ENCODE measurements around the gene KSR2.
"Not testable (repeated sequence)": the region's sequence is repeated elsewhere in the genome, so short reads cannot be mapped to it uniquely, and the experiment has no call there.

KSR2 gene

DNA sequence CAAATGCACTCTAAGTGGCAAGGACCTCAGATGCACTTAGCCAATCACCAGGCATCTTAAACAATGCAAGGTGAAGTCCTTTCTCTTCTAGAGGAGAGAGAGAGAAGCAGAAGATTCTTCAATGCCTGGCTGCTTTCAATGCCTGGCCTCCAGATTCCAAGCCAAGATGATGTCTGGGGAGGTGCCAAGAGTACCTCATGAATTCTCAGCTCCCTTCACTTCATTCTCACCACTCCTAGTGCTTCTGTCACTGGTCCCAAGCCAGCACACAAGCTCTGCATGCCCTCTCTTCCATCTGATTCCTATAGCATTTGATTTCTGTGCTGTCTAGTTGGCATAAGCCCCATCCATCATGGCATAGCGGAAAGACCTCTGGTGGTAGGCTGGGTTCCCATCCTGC, 225.0 kb downstream of the KSR2 start:
- no peak for DNase-seq (ENCODE audit: low read depth)
- no peak for TF ChIP-seq CTCF (IDR thresholded peaks at IDR 0.05; ENCODE audit: control insufficient read depth, insufficient read depth, low read depth, low read length, missing control alignments)

GRCh38 chr12:117742721-117743120, 226.1 kb downstream of the KSR2 start:
- no peak for DNase-seq (ENCODE audit: low read depth)
- no peak for TF ChIP-seq CTCF (IDR thresholded peaks at IDR 0.05; ENCODE audit: control insufficient read depth, insufficient read depth, low read depth, low read length, missing control alignments)
- H3K4me3 ChIP-seq (ENCODE audit: control insufficient read depth, low read depth, low read length), result no peak overlapping the region

More for the DNA sequence above, 225.0 kb downstream of the KSR2 start:
- H3K4me3 ChIP-seq (ENCODE audit: control insufficient read depth, low read depth, low read length), result no peak overlapping the region

GRCh38 chr12:117738233-117738632, 230.6 kb downstream of the KSR2 start:
- TF ChIP-seq CTCF (IDR thresholded peaks at IDR 0.05; ENCODE audit: control insufficient read depth, insufficient read depth, low read depth, low read length, missing control alignments), result no peak
- no peak for DNase-seq (ENCODE audit: low read depth)

GRCh38 chr12:117733549-117733805, 235.3 kb downstream of the KSR2 start:
- H3K4me3 ChIP-seq (ENCODE audit: control insufficient read depth, low read depth, low read length), result no peak overlapping the region
- no peak for DNase-seq (ENCODE audit: low read depth)
- TF ChIP-seq CTCF (IDR thresholded peaks at IDR 0.05; ENCODE audit: control insufficient read depth, insufficient read depth, low read depth, low read length, missing control alignments), result no peak

More at GRCh38 chr12:117738233-117738632, 230.6 kb downstream of the KSR2 start:
- no peak overlapping the region for H3K4me3 ChIP-seq (ENCODE audit: control insufficient read depth, low read depth, low read length)

- no peak for DNase-seq (ENCODE audit: low read depth)
- no peak overlapping the region for H3K4me3 ChIP-seq (ENCODE audit: control insufficient read depth, low read depth, low read length)
- no peak for TF ChIP-seq CTCF (IDR thresholded peaks at IDR 0.05; ENCODE audit: control insufficient read depth, insufficient read depth, low read depth, low read length, missing control alignments)
These were observed 235.8 kb downstream of the KSR2 start for GRCh38 chr12:117732761-117733548.

GRCh38 chr12:117731131-117731530, 237.7 kb downstream of the KSR2 start:
- H3K4me3 ChIP-seq (ENCODE audit: control insufficient read depth, low read depth, low read length); DNase-seq (ENCODE audit: low read depth): not testable (repeated sequence)

GRCh38 chr12:117727301-117727700, 241.5 kb downstream of the KSR2 start:
- no peak overlapping the region for H3K4me3 ChIP-seq (ENCODE audit: control insufficient read depth, low read depth, low read length)
- no peak for DNase-seq (ENCODE audit: low read depth)
- TF ChIP-seq CTCF (IDR thresholded peaks at IDR 0.05; ENCODE audit: control insufficient read depth, insufficient read depth, low read depth, low read length, missing control alignments), result no peak
